H9 (cell line): ENCODE measurements around the gene CPSF2. TPM values are rescaled to one million over a fixed set of nuclear protein-coding genes. Genes with fewer than 3 reads are reported as not detected.

Experiments used
- DNase-seq: peaks from one replicate; pipeline ENCODE4 v3.0.0-alpha.2; 2017
- H2AFZ ChIP-seq: one replicate; pipeline ENCODE4 v1.6.1; 2013; ENCODE audit warnings: mild to moderate bottlenecking, low read length, control low read depth, moderate library complexity
- H2AK5ac ChIP-seq: 2 replicates; pipeline ENCODE4 v1.6.1; 2013; ENCODE audit warnings: low read length, control low read depth, mixed read lengths; ENCODE audit not compliant: insufficient read length
- H2BK120ac ChIP-seq: one replicate; pipeline ENCODE4 v1.6.1; 2013; ENCODE audit warnings: low read depth, mild to moderate bottlenecking, low read length, control low read depth, inconsistent platforms; ENCODE audit not compliant: poor library complexity, severe bottlenecking
- H2BK12ac ChIP-seq: 2 replicates; pipeline ENCODE4 v1.6.1; 2013; ENCODE audit warnings: low read length, control low read depth, mixed read lengths, low read depth; ENCODE audit not compliant: insufficient read length
- H2BK15ac ChIP-seq: 2 replicates; pipeline ENCODE4 v1.6.1; 2013; ENCODE audit warnings: low read depth, low read length, control low read depth
- H2BK20ac ChIP-seq: one replicate; pipeline ENCODE4 v1.6.1; 2013; ENCODE audit warnings: low read depth, mild to moderate bottlenecking, low read length, control low read depth, inconsistent platforms; ENCODE audit not compliant: poor library complexity, severe bottlenecking
- H2BK5ac ChIP-seq: 2 replicates; pipeline ENCODE4 v1.6.1; 2013; ENCODE audit warnings: low read length, control low read depth, mixed read lengths; ENCODE audit not compliant: insufficient read length
- H3K14ac ChIP-seq: 2 replicates; pipeline ENCODE4 v1.6.1; 2013; ENCODE audit warnings: low read length, control low read depth; ENCODE audit not compliant: insufficient read depth
- H3K18ac ChIP-seq: 2 replicates; pipeline ENCODE4 v1.6.1; 2013; ENCODE audit warnings: low read depth, mild to moderate bottlenecking, mixed read lengths, low read length, control low read depth; ENCODE audit not compliant: insufficient read length
- H3K23ac ChIP-seq: 2 replicates; pipeline ENCODE4 v1.6.1; 2013; ENCODE audit warnings: low read length, control low read depth, mixed read lengths, low read depth; ENCODE audit not compliant: insufficient read length
- H3K23me2 ChIP-seq: 2 replicates; pipeline ENCODE4 v1.6.1; 2013; ENCODE audit warnings: low read depth, mild to moderate bottlenecking, mixed read lengths, low read length, control low read depth; ENCODE audit not compliant: insufficient read length, poor library complexity, severe bottlenecking
- H3K27ac ChIP-seq: 2 replicates; pipeline ENCODE4 v1.5.1; 2013; ENCODE audit warnings: low read length, control low read depth, mixed read lengths, low read depth; ENCODE audit not compliant: insufficient read length
- H3K27me3 ChIP-seq: 2 replicates; pipeline ENCODE4 v1.6.1; 2013; ENCODE audit warnings: low read length, control low read depth, inconsistent platforms; ENCODE audit not compliant: insufficient read depth
- H3K4ac ChIP-seq: 2 replicates; pipeline ENCODE4 v1.6.1; 2013; ENCODE audit warnings: low read depth, mild to moderate bottlenecking, control low read depth, inconsistent platforms, low read length, moderate library complexity
- H3K4me1 ChIP-seq: 2 replicates; pipeline ENCODE4 v1.6.1; 2013; ENCODE audit warnings: low read length, control low read depth, inconsistent platforms; ENCODE audit not compliant: insufficient read depth
- H3K4me2 ChIP-seq: 2 replicates; pipeline ENCODE4 v1.6.1; 2013; ENCODE audit warnings: low read length, control low read depth, mixed read lengths; ENCODE audit not compliant: insufficient read length, insufficient read depth
- H3K56ac ChIP-seq: 2 replicates; pipeline ENCODE4 v1.6.1; 2013; ENCODE audit warnings: low read depth, mild to moderate bottlenecking, mixed read lengths, low read length, control low read depth; ENCODE audit not compliant: insufficient read length
- H3K79me1 ChIP-seq: 2 replicates; pipeline ENCODE4 v1.6.1; 2013; ENCODE audit warnings: low read depth, mild to moderate bottlenecking, moderate library complexity, low read length, control low read depth, inconsistent platforms; ENCODE audit not compliant: insufficient read depth, poor library complexity, severe bottlenecking
- H3K79me2 ChIP-seq: 2 replicates; pipeline ENCODE4 v1.6.1; 2013; ENCODE audit warnings: low read length, control low read depth, inconsistent platforms; ENCODE audit not compliant: insufficient read depth
- H3K9ac ChIP-seq: 2 replicates; pipeline ENCODE4 v1.6.1; 2013; ENCODE audit warnings: low read length, control low read depth, mixed read lengths; ENCODE audit not compliant: insufficient read length; ENCODE audit errors: extremely low read depth
- H3K9me3 ChIP-seq: one replicate; pipeline ENCODE4 v1.6.1; 2013; ENCODE audit warnings: low read depth, low read length, inconsistent platforms; ENCODE audit not compliant: control insufficient read depth
- H3T11ph ChIP-seq: one replicate; pipeline ENCODE4 v1.6.1; 2013; ENCODE audit warnings: mild to moderate bottlenecking, low read length, control low read depth, inconsistent platforms
- H4K20me1 ChIP-seq: one replicate; pipeline ENCODE4 v1.6.1; 2013; ENCODE audit not compliant: control insufficient read depth, insufficient read length, insufficient read depth
- H4K5ac ChIP-seq: 2 replicates; pipeline ENCODE4 v1.6.1; 2013; ENCODE audit warnings: low read depth, mild to moderate bottlenecking, mixed read lengths, low read length, control low read depth; ENCODE audit not compliant: insufficient read length
- H4K8ac ChIP-seq: replicated peaks from 2 replicates; pipeline ENCODE4 v1.6.1; 2013; ENCODE audit warnings: low read length, control low read depth, mixed read lengths, low read depth; ENCODE audit not compliant: insufficient read length
- H4K91ac ChIP-seq: 2 replicates; pipeline ENCODE4 v1.6.1; 2013; ENCODE audit warnings: low read depth, mild to moderate bottlenecking, moderate library complexity, mixed read lengths, low read length, control low read depth; ENCODE audit not compliant: insufficient read length
- H3K27ac Mint-ChIP-seq, 3 experiments: 2 replicates in 2 of 3; 3 replicates in 1 of 3; pipeline ENCODE4 v1.8.0; 2020 to 2021; ENCODE audit warnings: mixed read lengths in 3 of 3, mild to moderate bottlenecking in 1 of 3, moderate library complexity in 1 of 3
- H3K27me3 Mint-ChIP-seq: 2 replicates; pipeline ENCODE4 v1.8.0; 2021; ENCODE audit warnings: low read depth, mild to moderate bottlenecking, moderate library complexity, mixed read lengths
- H3K36me3 Mint-ChIP-seq, 3 experiments: 2 replicates in 2 of 3; 3 replicates in 1 of 3; pipeline ENCODE4 v1.8.0; 2020 to 2021; ENCODE audit warnings: low read depth in 3 of 3, mixed read lengths in 3 of 3; ENCODE audit not compliant: insufficient read depth in 1 of 3
- H3K4me1 Mint-ChIP-seq, 2 experiments: 2 replicates each; pipeline ENCODE4 v1.8.0; 2020; ENCODE audit warnings: mixed read lengths in 2 of 2
- H3K4me3 Mint-ChIP-seq, 2 experiments: 2 replicates in 1 of 2; 3 replicates in 1 of 2; pipeline ENCODE4 v1.8.0; 2020 to 2021; ENCODE audit warnings: mild to moderate bottlenecking in 2 of 2, mixed read lengths in 2 of 2, moderate library complexity in 1 of 2
- H3K9me3 Mint-ChIP-seq, 2 experiments: 2 replicates in 1 of 2; 3 replicates in 1 of 2; pipeline ENCODE4 v1.8.0; 2020; ENCODE audit warnings: mild to moderate bottlenecking in 2 of 2, mixed read lengths in 2 of 2, moderate library complexity in 1 of 2
- CTCF ChIP-seq: fragments of 200-600 bp; sonication (generic); conservative IDR thresholded peaks from 3 replicates; pipeline ENCODE4 v1.8.0; 2021; ENCODE audit warnings: antibody characterized with exemption, mild to moderate bottlenecking
- WGBS: extraction: QIAGEN DNeasy Blood & Tissue Kit; methylation state at CpG from one replicate; pipeline ENCODE4 v1.1.7; 2013; ENCODE audit warnings: missing lambda C conversion rate, low lambda C conversion rate, mixed read lengths; ENCODE audit not compliant: insufficient read length; ENCODE audit errors: extremely low coverage; 5-methylcytosine and 5-hydroxymethylcytosine counted together
- total RNA-seq: library from RNA; stranded (reverse); gene quantifications from 2 replicates; pipeline ENCODE4 v1.2.1, GENCODE V29; 2021

Gene CPSF2
- total RNA-seq, 1 experiment from 2014 or later = 108 TPM

- Histone ChIP-seq H4K8ac (no peak overlapping the region), H3K4me2 (no peak overlapping the region), H2BK120ac (no peak overlapping the region), H2BK15ac (no peak overlapping the region), H2BK20ac (no peak overlapping the region), H3T11ph (no peak overlapping the region), H3K27me3 (no peaks in the 10 kb centered on the region), H3K23ac (no peak overlapping the region), H3K4ac (no peak overlapping the region), H2BK5ac (no peak overlapping the region), H2AFZ (no peak overlapping the region), H2BK12ac (no peak overlapping the region), H3K79me2 (no peaks in the 10 kb centered on the region), H4K5ac (no peak overlapping the region), H4K20me1 (no peaks in the 10 kb centered on the region), H3K14ac (no peak overlapping the region), H3K79me1 (no peaks in the 10 kb centered on the region), H3K56ac (no peak overlapping the region), H3K9me3 (no peaks in the 10 kb centered on the region), H3K9ac (no peak overlapping the region), H3K27ac (no peak overlapping the region), H3K23me2 (no peaks in the 10 kb centered on the region), H2AK5ac (no peak overlapping the region), H4K91ac (no peak overlapping the region), H3K18ac (no peak overlapping the region), H3K4me1 (no peaks in the 10 kb centered on the region)
- WGBS = no CpG with 5 or more reads among the region's 1 CpG
- Mint-ChIP-seq H3K27ac (no peak overlapping the region), H3K36me3 (peaks cover 32 to 84% (median 73%) of the 10 kb centered on the region in 3 experiments; a peak in 6 of 7 replicates), H3K9me3 (no peaks in the 10 kb centered on the region), H3K27me3 (no peaks in the 10 kb centered on the region), H3K4me1 (no peaks in the 10 kb centered on the region), H3K4me3 (no peak overlapping the region)
- TF ChIP-seq CTCF = peak; percentile 57
- DNase-seq = no peak
Measured at GRCh38 chr14:92135269-92135668, 13.5 kb downstream of the CPSF2 start.
